Glutamatergic neuron (in vitro differentiated cells): ENCODE results near the gene OOSP4A. TPM values are rescaled to one million over a fixed set of nuclear protein-coding genes. Genes with fewer than 3 reads are reported as not detected.

Experiments
- DNase-seq: peaks from one replicate; pipeline ENCODE4 v3.0.0; 2022
- H3K27ac Mint-ChIP-seq: one replicate; pipeline ENCODE4 v1.8.0; 2020; ENCODE audit warnings: mild to moderate bottlenecking, mixed read lengths, inconsistent platforms; ENCODE audit not compliant: unreplicated experiment
- H3K27me3 Mint-ChIP-seq: one replicate; pipeline ENCODE4 v1.8.0; 2020; ENCODE audit warnings: mild to moderate bottlenecking, moderate library complexity, mixed read lengths, inconsistent platforms; ENCODE audit not compliant: unreplicated experiment
- H3K36me3 Mint-ChIP-seq: one replicate; pipeline ENCODE4 v1.8.0; 2020; ENCODE audit warnings: mild to moderate bottlenecking, mixed read lengths, inconsistent platforms; ENCODE audit not compliant: unreplicated experiment
- H3K4me1 Mint-ChIP-seq: one replicate; pipeline ENCODE4 v1.8.0; 2020; ENCODE audit warnings: mild to moderate bottlenecking, low read depth, mixed read lengths, inconsistent platforms; ENCODE audit not compliant: unreplicated experiment
- H3K4me3 Mint-ChIP-seq: one replicate; pipeline ENCODE4 v1.8.0; 2020; ENCODE audit warnings: mild to moderate bottlenecking, mixed read lengths, inconsistent platforms; ENCODE audit not compliant: unreplicated experiment
- H3K9me3 Mint-ChIP-seq: one replicate; pipeline ENCODE4 v1.8.0; 2020; ENCODE audit warnings: mild to moderate bottlenecking, moderate library complexity, mixed read lengths, inconsistent platforms; ENCODE audit not compliant: unreplicated experiment
- CTCF ChIP-seq: fragments of 200-600 bp; sonication (generic); IDR thresholded peaks from one replicate; pipeline ENCODE4 v1.5.0; 2021; ENCODE audit not compliant: partially characterized antibody, unreplicated experiment
- long read RNA-seq: library from polyadenylated mRNA; unstranded; transcript quantifications from one replicate; pipeline ENCODE4 v2.0.0, GENCODE V29; 2020; ENCODE audit not compliant: unreplicated experiment
- total RNA-seq: library from RNA; stranded (reverse); fragmentation: NEBNext Ultra II Directional; extraction: Animal tissue kit (Norgen Biotek cat#: 25700); gene quantifications from one replicate; pipeline ENCODE4 v1.2.1, GENCODE V29; 2021; ENCODE audit not compliant: unreplicated experiment

Gene OOSP4A
- not detected for total RNA-seq
- long read RNA-seq = 0 reads

- Mint-ChIP-seq H3K36me3 (no peaks in the 10 kb centered on the region), H3K4me3 (no peak within 1 kb of the TSS), H3K4me1 (no peaks in the 10 kb centered on the region), H3K9me3 (no peaks in the 10 kb centered on the region), H3K27me3 (peaks cover 2% of the 10 kb centered on the region), H3K27ac (no peak within 1 kb of the TSS)
- no peak for DNase-seq
- TF ChIP-seq CTCF = no peak
These were observed at the start of gene OOSP4A for GRCh38 chr11:59963733-59964132. TSS of gene OOSP4A (plus strand) at chr11:59964033. CDS start at chr11:59964033, 0 bp downstream.

DNA sequence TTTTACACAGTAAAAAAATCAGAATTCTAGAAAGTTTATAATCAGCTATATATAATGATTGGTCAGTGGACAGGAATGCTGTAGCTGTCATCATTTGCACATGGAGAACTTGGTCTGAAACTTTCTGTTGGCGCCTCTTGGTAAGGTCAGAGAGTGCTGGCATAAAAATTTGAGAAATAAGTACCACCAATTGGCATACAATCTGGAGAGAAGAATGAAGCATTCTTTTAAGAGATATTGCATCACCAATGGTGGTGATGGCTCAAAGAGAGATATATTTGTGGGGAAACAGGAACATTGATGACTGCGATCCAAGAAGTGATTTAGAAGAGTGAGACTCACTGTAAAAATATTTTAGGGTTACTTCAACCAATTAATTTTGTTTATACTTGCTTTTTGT, 45.4 kb upstream of the OOSP4A start:
- peaks cover 18% of the 10 kb centered on the region for H3K36me3 Mint-ChIP-seq
- no peak for TF ChIP-seq CTCF
- H3K9me3 Mint-ChIP-seq = peaks cover 10% of the 10 kb centered on the region
- H3K27ac Mint-ChIP-seq = no peak overlapping the region
- H3K4me3 Mint-ChIP-seq = no peak overlapping the region
- H3K27me3 Mint-ChIP-seq = no peaks in the 10 kb centered on the region
- H3K4me1 Mint-ChIP-seq = no peaks in the 10 kb centered on the region
- DNase-seq = no peak

- no peaks in the 10 kb centered on the region for H3K4me1 Mint-ChIP-seq
- no peak overlapping the region for H3K27ac Mint-ChIP-seq
- no peaks in the 10 kb centered on the region for H3K27me3 Mint-ChIP-seq
- H3K36me3 Mint-ChIP-seq = peaks cover 22% of the 10 kb centered on the region
- TF ChIP-seq CTCF = no peak
- peaks cover 14% of the 10 kb centered on the region for H3K9me3 Mint-ChIP-seq
- H3K4me3 Mint-ChIP-seq = no peak overlapping the region
- DNase-seq = peak; percentile 26
These were observed 44.7 kb upstream of the OOSP4A start for GRCh38 chr11:59918987-59919589.

- H3K9me3 Mint-ChIP-seq = peaks cover 14% of the 10 kb centered on the region
- DNase-seq = peak; percentile 46
- H3K4me3 Mint-ChIP-seq = no peak overlapping the region
- no peaks in the 10 kb centered on the region for H3K4me1 Mint-ChIP-seq
- H3K27me3 Mint-ChIP-seq = no peaks in the 10 kb centered on the region
- no peak for TF ChIP-seq CTCF
- H3K36me3 Mint-ChIP-seq = peaks cover 19% of the 10 kb centered on the region
- no peak overlapping the region for H3K27ac Mint-ChIP-seq
These were observed 40.0 kb upstream of the OOSP4A start for GRCh38 chr11:59923813-59924212.

- Mint-ChIP-seq H3K27me3 (no peaks in the 10 kb centered on the region), H3K4me3 (no peak overlapping the region), H3K27ac (no peak overlapping the region), H3K4me1 (no peaks in the 10 kb centered on the region), H3K9me3 (peaks cover 2% of the 10 kb centered on the region), H3K36me3 (no peaks in the 10 kb centered on the region)
- DNase-seq = no peak
- no peak for TF ChIP-seq CTCF
These were observed 32.1 kb upstream of the OOSP4A start for GRCh38 chr11:59931688-59932087.
